ENCODE measurements around the gene PLSCR1.

PLSCR1 gene

DNA sequence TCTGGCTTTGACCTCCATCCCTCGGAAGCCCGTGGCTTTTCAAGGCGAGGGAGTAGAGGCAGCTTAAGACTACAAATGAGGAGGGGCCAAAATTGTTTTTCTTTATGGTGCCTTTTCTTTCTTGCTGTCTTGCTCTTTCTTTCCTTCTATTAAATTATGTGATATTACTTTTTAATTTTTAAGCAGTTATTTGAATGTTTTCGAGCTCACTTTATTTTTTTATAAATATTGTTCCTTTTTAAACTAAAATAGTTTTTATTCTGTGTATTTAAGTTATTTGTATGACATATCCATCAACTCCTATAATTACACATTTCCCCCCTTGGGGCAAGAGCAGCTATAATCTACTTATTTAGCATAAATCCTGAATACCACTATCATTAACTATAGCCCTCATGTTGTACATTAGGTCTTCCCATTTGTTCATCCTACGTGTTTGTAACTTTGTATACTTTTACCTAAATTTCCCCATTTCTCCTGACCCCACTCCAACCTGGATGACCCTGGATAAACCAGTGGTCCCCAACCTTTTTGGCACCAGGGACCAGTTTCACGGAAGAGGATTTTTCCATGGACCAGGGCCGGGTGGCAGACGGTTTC lies 622 bp upstream of the PLSCR1 start:
- Mint-ChIP-seq H3K36me3 (ENCODE audit: insufficient read depth) (peaks cover 7% of the 10 kb centered on the region), H3K4me3 (peak overlapping the region; percentile 97), H3K27me3 (no peaks in the 10 kb centered on the region), H3K27ac (ENCODE audit: low read depth) (peak overlapping the region; percentile 95), H3K9me3 (no peaks in the 10 kb centered on the region), H3K4me1 (peaks cover 66% of the 10 kb centered on the region)
- DNase-seq (ENCODE audit: low spot score in 2 of 2) (no peak), ATAC-seq (replicated peaks; ENCODE audit: extremely low read depth, poor library complexity, severe bottlenecking) (peak; percentile 3)

DNA sequence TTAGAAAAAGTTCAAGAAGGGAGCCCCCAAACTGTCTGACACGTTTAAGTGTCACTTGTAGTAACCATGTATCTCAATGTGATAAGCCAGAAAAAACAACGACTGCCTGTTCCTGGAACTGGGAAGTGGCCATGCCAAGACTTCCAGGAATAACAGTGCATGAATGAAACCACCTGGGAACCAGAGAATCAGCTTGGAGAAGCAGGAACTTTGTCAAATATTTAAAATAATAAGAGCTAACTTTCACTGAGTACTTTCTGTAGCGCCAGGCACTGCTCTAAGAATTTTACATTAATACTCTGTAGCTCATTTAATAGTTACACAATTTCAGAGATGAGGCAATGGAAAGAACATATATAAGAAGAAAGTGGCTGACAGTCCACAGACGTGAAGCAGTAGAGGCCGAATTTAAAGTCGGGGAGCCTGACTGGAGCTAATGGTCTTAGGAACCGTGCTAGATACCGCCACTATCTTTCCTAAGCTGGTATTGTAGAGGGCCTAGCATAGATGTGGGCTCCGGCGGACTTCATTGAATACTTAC lies 876 bp downstream of the PLSCR1 start:
- no peaks in the 10 kb centered on the region for H3K27me3 Mint-ChIP-seq
- no peaks in the 10 kb centered on the region for H3K9me3 Mint-ChIP-seq
- H3K4me3 Mint-ChIP-seq, result peak overlapping the region; percentile 97
- DNase-seq (ENCODE audit: low spot score in 2 of 2) (no peak), ATAC-seq (replicated peaks; ENCODE audit: extremely low read depth, poor library complexity, severe bottlenecking) (peak; percentile 24)
- H3K36me3 Mint-ChIP-seq (ENCODE audit: insufficient read depth), result peaks cover 10% of the 10 kb centered on the region
- H3K4me1 Mint-ChIP-seq, result peaks cover 65% of the 10 kb centered on the region
- peak overlapping the region; percentile 95 for H3K27ac Mint-ChIP-seq (ENCODE audit: low read depth)

DNA sequence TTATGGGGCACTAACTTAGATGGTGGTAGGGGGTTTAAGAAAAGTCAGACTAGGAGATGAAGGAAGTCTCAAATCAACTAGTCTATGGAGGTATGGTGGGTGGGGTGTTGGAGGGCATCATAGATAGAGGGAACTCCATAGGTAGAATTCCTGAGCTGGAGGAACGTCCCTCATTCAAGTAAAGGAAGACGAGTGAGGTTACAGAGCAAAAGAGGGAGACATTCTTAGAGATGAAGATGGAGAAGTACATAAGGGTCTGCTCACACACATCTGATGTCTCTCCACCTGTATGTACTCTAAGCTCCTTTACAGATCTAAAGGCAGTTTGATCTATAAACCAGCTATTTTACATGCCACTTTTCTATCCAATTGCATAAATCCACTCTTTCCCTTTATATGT lies 1.4 kb downstream of the PLSCR1 start:
- peak overlapping the region; percentile 97 for H3K4me3 Mint-ChIP-seq
- H3K9me3 Mint-ChIP-seq, result no peaks in the 10 kb centered on the region
- H3K27ac Mint-ChIP-seq (ENCODE audit: low read depth), result peak overlapping the region; percentile 95
- peaks cover 10% of the 10 kb centered on the region for H3K36me3 Mint-ChIP-seq (ENCODE audit: insufficient read depth)
- peaks cover 65% of the 10 kb centered on the region for H3K4me1 Mint-ChIP-seq
- H3K27me3 Mint-ChIP-seq, result no peaks in the 10 kb centered on the region
- ATAC-seq (replicated peaks; ENCODE audit: extremely low read depth, poor library complexity, severe bottlenecking) (no peak), DNase-seq (ENCODE audit: low spot score in 2 of 2) (no peak)

DNA sequence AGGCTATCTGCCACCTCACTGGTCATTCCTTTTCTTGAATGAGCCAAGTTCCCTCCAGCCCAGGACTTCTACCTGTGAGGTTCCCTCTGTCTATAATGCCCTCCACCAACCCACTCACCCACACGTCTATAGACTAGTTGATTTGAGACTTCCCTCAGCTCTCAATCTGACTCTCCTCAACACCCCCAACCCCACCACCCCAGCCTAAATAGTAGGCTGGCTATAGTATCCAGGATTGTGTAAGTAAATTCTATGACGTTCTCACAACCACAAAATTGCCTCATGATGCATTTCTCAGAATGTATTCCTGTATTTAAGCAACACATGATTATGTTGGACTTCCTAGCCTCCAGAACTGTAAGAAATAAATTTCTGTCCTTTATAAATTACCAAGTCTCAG lies 2.2 kb downstream of the PLSCR1 start:
- DNase-seq (ENCODE audit: low spot score in 2 of 2), result no peak
- H3K4me3 Mint-ChIP-seq, result peak overlapping the region; percentile 57
- no peak for ATAC-seq (replicated peaks; ENCODE audit: extremely low read depth, poor library complexity, severe bottlenecking)
- H3K4me1 Mint-ChIP-seq, result peaks cover 63% of the 10 kb centered on the region
- H3K36me3 Mint-ChIP-seq (ENCODE audit: insufficient read depth), result peaks cover 10% of the 10 kb centered on the region
- no peaks in the 10 kb centered on the region for H3K9me3 Mint-ChIP-seq
- no peak overlapping the region for H3K27ac Mint-ChIP-seq (ENCODE audit: low read depth)
- no peaks in the 10 kb centered on the region for H3K27me3 Mint-ChIP-seq

DNA sequence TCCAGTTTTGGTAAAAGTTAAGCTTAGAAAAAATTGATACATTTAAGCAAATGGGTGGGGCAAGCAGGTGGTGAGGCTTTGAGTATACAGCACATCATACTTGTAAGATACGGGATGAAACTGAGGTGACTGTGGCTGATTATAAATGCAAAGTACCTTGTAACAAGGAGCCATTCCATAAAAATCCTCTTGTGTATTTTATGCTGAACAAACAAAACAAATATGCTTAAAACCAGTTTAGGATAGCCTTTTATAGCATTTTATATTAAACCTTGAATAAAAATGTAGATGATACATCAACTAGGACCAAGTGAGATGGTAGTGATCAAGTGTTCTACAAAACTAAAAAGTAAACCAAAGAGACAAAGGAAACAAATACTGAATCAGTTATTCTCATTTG lies 3.4 kb downstream of the PLSCR1 start:
- DNase-seq (ENCODE audit: low spot score in 2 of 2) (no peak), ATAC-seq (replicated peaks; ENCODE audit: extremely low read depth, poor library complexity, severe bottlenecking) (no peak)
- H3K4me1 Mint-ChIP-seq, result peaks cover 65% of the 10 kb centered on the region
- H3K27ac Mint-ChIP-seq (ENCODE audit: low read depth), result peak overlapping the region; percentile 6
- peaks cover 10% of the 10 kb centered on the region for H3K36me3 Mint-ChIP-seq (ENCODE audit: insufficient read depth)
- no peaks in the 10 kb centered on the region for H3K27me3 Mint-ChIP-seq
- H3K4me3 Mint-ChIP-seq, result no peak overlapping the region
- H3K9me3 Mint-ChIP-seq, result no peaks in the 10 kb centered on the region

DNA sequence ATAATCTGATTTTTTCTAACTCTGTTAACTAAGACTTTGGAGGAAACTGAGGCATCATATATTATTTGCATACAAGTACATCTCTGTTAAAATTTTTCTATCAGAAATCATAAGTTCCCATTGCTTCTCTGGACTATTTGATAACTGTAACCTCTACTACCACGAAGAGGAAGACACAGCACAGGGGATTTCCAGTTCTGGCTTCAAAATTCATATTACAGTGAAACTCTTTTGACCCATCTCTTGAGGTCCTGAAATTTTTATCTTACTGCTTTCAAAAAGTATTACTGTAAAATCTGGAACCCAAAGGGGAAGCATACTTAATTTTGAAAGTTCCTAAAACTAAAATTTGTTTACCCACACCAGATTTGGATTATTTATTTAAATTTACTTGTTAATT lies 4.2 kb downstream of the PLSCR1 start:
- peaks cover 66% of the 10 kb centered on the region for H3K4me1 Mint-ChIP-seq
- no peak overlapping the region for H3K27ac Mint-ChIP-seq (ENCODE audit: low read depth)
- H3K4me3 Mint-ChIP-seq, result no peak overlapping the region
- DNase-seq (ENCODE audit: low spot score in 2 of 2), result no peak
- H3K27me3 Mint-ChIP-seq, result no peaks in the 10 kb centered on the region
- peaks cover 8% of the 10 kb centered on the region for H3K36me3 Mint-ChIP-seq (ENCODE audit: insufficient read depth)
- no peaks in the 10 kb centered on the region for H3K9me3 Mint-ChIP-seq
- ATAC-seq (replicated peaks; ENCODE audit: extremely low read depth, poor library complexity, severe bottlenecking), result no peak

DNA sequence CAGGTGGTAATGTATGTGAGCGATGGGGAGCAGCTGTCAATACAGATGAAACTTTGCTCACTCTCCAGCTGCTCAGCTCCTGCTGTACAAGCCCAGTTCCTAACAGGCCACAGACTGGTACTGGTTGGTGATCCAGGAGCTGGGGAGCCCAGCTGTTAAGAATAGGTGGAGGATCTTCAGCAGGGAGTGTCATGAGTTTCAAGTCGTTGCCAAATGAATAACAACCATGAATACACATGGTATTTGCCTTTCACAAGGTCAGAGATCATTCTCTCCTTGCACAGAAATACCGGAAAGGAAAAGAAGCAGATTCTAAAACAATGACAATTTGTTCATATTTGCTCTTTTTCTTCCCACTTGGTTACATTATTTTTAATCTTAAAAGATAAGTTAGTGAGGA lies 5.1 kb downstream of the PLSCR1 start:
- no peak overlapping the region for H3K27ac Mint-ChIP-seq (ENCODE audit: low read depth)
- peaks cover 5% of the 10 kb centered on the region for H3K36me3 Mint-ChIP-seq (ENCODE audit: insufficient read depth)
- H3K4me3 Mint-ChIP-seq, result no peak overlapping the region
- H3K4me1 Mint-ChIP-seq, result peaks cover 66% of the 10 kb centered on the region
- H3K9me3 Mint-ChIP-seq, result no peaks in the 10 kb centered on the region
- no peaks in the 10 kb centered on the region for H3K27me3 Mint-ChIP-seq
- ATAC-seq (replicated peaks; ENCODE audit: extremely low read depth, poor library complexity, severe bottlenecking), result no peak
- no peak for DNase-seq (ENCODE audit: low spot score in 2 of 2)

DNA sequence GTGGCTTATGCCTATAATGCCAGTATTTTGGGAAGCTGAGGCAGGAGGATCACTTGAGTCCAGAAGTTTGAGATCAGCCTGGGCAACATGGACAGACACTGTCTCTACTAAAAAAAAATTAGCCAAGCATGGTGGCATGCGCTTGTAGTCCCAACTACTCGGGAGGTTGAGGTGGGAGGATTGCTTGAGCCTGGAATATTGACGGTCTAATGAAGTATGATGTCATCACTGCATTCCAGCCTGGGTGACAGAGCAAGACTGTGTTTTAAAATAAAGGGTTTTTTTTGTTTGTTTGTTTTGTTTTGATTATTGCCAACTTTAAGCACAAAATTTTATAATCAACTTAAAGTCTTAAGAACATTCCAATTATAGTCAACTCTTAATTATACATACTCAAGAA lies 6.8 kb downstream of the PLSCR1 start:
- Mint-ChIP-seq H3K27ac (ENCODE audit: low read depth) (peak overlapping the region; percentile 6), H3K27me3 (no peaks in the 10 kb centered on the region), H3K36me3 (ENCODE audit: insufficient read depth) (peaks cover 10% of the 10 kb centered on the region), H3K4me3 (no peak overlapping the region), H3K9me3 (no peaks in the 10 kb centered on the region), H3K4me1 (peaks cover 52% of the 10 kb centered on the region)
- ATAC-seq (replicated peaks; ENCODE audit: extremely low read depth, poor library complexity, severe bottlenecking) (no peak), DNase-seq (ENCODE audit: low spot score in 2 of 2) (no peak)

DNA sequence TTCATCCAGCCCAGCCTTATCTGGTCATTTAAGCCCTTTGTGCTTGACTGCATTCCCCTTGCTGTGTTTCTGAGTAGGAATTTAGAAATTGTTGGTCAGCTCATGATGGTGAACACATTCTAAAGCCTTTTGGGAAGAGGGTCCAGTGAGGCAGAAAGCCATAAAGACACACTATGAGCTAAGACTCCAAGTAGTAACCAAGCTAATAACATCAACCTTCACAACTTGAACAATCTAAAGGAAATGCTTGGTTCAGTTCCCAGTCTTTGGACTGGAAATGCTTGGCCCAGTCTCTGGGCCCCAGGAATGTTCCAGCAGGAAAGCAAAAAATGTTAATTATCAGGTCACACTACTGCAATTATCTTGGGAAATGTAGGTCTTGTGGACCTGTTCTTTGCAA lies 7.7 kb downstream of the PLSCR1 start:
- H3K27ac Mint-ChIP-seq (ENCODE audit: low read depth), result no peak overlapping the region
- no peak for DNase-seq (ENCODE audit: low spot score in 2 of 2)
- ATAC-seq (replicated peaks; ENCODE audit: extremely low read depth, poor library complexity, severe bottlenecking), result no peak
- no peak overlapping the region for H3K4me3 Mint-ChIP-seq
- H3K27me3 Mint-ChIP-seq, result no peaks in the 10 kb centered on the region
- H3K9me3 Mint-ChIP-seq, result no peaks in the 10 kb centered on the region
- peaks cover 43% of the 10 kb centered on the region for H3K4me1 Mint-ChIP-seq
- H3K36me3 Mint-ChIP-seq (ENCODE audit: insufficient read depth), result peaks cover 7% of the 10 kb centered on the region

DNA sequence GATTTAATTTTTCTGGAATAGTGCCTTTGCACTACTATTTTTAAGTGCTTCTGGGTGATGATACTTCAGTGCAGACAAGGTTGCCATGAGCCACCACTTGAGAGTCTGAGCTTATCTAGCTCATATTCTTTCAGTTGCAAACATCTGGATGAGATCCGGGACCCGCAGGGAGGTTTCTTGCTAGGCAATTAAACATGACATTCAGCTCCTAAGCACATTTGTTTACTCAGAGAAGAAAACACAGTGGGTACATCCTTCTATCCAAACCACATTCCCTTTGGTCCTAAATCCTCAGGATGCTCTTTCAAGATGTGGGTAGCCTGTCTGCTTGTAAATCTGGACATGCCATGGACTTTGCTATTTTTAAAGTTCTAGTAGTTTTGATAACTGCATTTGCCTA lies 12.0 kb downstream of the PLSCR1 start:
- Mint-ChIP-seq H3K27ac (ENCODE audit: low read depth) (no peak overlapping the region), H3K9me3 (no peaks in the 10 kb centered on the region), H3K4me3 (no peak overlapping the region), H3K4me1 (peaks cover 18% of the 10 kb centered on the region), H3K36me3 (ENCODE audit: insufficient read depth) (peaks cover 11% of the 10 kb centered on the region), H3K27me3 (no peaks in the 10 kb centered on the region)
- DNase-seq (ENCODE audit: low spot score in 2 of 2) (no peak), ATAC-seq (replicated peaks; ENCODE audit: extremely low read depth, poor library complexity, severe bottlenecking) (no peak)

DNA sequence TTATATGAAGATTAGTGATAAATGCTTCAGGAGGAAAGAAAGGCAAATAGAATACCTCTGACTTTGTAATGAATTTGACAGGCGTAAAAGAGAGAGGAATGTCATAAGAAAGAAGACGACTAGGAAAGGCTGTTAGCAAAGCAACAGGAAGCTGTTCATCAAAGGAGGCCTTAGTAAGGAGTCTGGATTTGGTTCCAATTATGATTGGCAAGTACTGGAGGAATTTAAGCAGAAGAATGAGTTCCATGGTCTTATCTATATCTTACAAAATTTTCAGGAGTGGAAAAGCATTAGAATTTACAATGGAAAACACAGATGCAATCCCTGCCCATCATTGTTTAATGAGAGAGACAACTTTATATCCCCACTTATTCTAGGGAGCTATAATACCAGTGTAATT lies 13.8 kb downstream of the PLSCR1 start:
- H3K27me3 Mint-ChIP-seq, result no peaks in the 10 kb centered on the region

DNA sequence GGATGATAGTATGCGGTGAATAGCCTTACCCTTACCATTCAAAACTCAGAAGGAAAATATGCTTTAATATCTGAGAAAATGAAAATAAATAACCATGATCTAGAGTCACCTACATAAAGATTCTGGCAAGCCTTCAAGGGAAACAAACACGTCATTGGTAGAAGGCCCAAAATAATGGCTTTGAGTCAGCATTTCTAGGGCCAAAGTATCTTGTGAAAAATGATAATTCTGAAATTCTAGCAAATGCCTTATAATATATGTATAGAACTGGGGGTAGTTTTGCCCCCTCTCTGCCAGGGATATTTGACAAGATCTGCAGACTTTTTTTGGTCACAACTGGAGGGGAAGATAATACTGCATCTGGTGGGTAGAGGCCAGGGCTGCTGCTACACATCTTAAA lies 15.4 kb downstream of the PLSCR1 start:
- no peak overlapping the region for H3K4me3 Mint-ChIP-seq
- no peaks in the 10 kb centered on the region for H3K4me1 Mint-ChIP-seq
- peaks cover 17% of the 10 kb centered on the region for H3K36me3 Mint-ChIP-seq (ENCODE audit: insufficient read depth)
- H3K27me3 Mint-ChIP-seq, result no peaks in the 10 kb centered on the region
- no peak overlapping the region for H3K27ac Mint-ChIP-seq (ENCODE audit: low read depth)
- ATAC-seq (replicated peaks; ENCODE audit: extremely low read depth, poor library complexity, severe bottlenecking) (no peak), DNase-seq (ENCODE audit: low spot score in 2 of 2) (no peak)
- no peaks in the 10 kb centered on the region for H3K9me3 Mint-ChIP-seq

More for the DNA sequence above, 13.8 kb downstream of the PLSCR1 start:
- H3K36me3 Mint-ChIP-seq (ENCODE audit: insufficient read depth), result peaks cover 18% of the 10 kb centered on the region
- H3K4me3 Mint-ChIP-seq, result no peak overlapping the region
- ATAC-seq (replicated peaks; ENCODE audit: extremely low read depth, poor library complexity, severe bottlenecking), result no peak
- peak overlapping the region; percentile 30 for H3K27ac Mint-ChIP-seq (ENCODE audit: low read depth)
- no peak for DNase-seq (ENCODE audit: low spot score in 2 of 2)
- no peaks in the 10 kb centered on the region for H3K9me3 Mint-ChIP-seq
- peaks cover 7% of the 10 kb centered on the region for H3K4me1 Mint-ChIP-seq

DNA sequence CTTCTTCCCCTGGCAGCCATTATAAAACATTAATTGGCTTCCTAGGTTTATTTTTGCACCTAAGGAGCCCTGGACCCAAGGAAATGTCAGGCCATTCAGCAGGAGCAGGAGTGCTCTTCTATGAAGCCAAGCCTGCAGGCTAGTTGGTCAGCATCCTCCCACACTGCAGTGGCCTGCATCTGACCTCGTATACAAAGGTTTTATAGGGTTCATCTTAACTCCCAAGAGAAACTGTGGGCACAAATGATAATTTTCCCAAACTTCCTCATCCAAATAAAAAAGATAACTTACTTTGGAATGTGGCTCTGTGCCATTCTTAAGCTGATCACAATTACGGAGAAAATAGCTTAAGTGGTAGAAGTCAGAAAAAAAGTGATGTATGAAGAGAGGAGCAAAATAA lies 19.4 kb downstream of the PLSCR1 start:
- H3K4me1 Mint-ChIP-seq, result no peaks in the 10 kb centered on the region
- no peaks in the 10 kb centered on the region for H3K27me3 Mint-ChIP-seq
- H3K9me3 Mint-ChIP-seq, result no peaks in the 10 kb centered on the region
- ATAC-seq (replicated peaks; ENCODE audit: extremely low read depth, poor library complexity, severe bottlenecking) (no peak), DNase-seq (ENCODE audit: low spot score in 2 of 2) (no peak)
- no peak overlapping the region for H3K4me3 Mint-ChIP-seq
- peaks cover 18% of the 10 kb centered on the region for H3K36me3 Mint-ChIP-seq (ENCODE audit: insufficient read depth)
- no peak overlapping the region for H3K27ac Mint-ChIP-seq (ENCODE audit: low read depth)

All from central memory CD8-positive, alpha-beta T cell (primary cell).